Activated CD4-positive, alpha-beta T cell treated with anti-CD3 and anti-CD28 coated beads, Interleukin-2, amount 10 ng/mL, durations not matched to agents 7 days and 5 days (primary cell): ENCODE data around the gene TAF1L. TPM values are rescaled to one million over a fixed set of nuclear protein-coding genes. Genes with fewer than 3 reads are reported as not detected.
"Not testable (repeated sequence)": the region's sequence is repeated elsewhere in the genome, so short reads cannot be mapped to it uniquely, and the experiment has no call there.

Source experiments
- CTCF ChIA-PET: fragments of 350-600 bp; sonication (Branson Sonifier 250); formaldehyde crosslinking; loops from one replicate; lab custom pipeline; 2021; ENCODE audit warnings: antibody characterized with exemption; lab: Charles Lee
- POLR2A ChIA-PET: fragments of 350-600 bp; sonication (Branson Sonifier 250); formaldehyde crosslinking; loops from one replicate; lab custom pipeline; 2021; ENCODE audit warnings: antibody characterized with exemption; lab: Charles Lee
- DNase-seq: peaks from one replicate; pipeline ENCODE4 v3.0.0-alpha.2; 2020
- H3K27ac Mint-ChIP-seq: one replicate; pipeline ENCODE4 v1.8.0; 2021; ENCODE audit warnings: mild to moderate bottlenecking, moderate library complexity, mixed read lengths
- H3K27me3 Mint-ChIP-seq: one replicate; pipeline ENCODE4 v1.8.0; 2021; ENCODE audit warnings: mixed read lengths
- H3K36me3 Mint-ChIP-seq: one replicate; pipeline ENCODE4 v1.8.0; 2021; ENCODE audit warnings: low read depth, mixed read lengths
- H3K4me1 Mint-ChIP-seq: one replicate; pipeline ENCODE4 v1.8.0; 2021; ENCODE audit warnings: mixed read lengths
- H3K4me3 Mint-ChIP-seq: one replicate; pipeline ENCODE4 v1.8.0; 2021; ENCODE audit warnings: mild to moderate bottlenecking, moderate library complexity, mixed read lengths
- H3K9me3 Mint-ChIP-seq: one replicate; pipeline ENCODE4 v1.8.0; 2021; ENCODE audit warnings: mixed read lengths
- total RNA-seq, 2 experiments: library from RNA; stranded (reverse); gene quantifications; one replicate each; pipeline ENCODE4 v1.2.3, GENCODE V29; 2021

Gene TAF1L
- total RNA-seq, result not detected

GRCh38 chr9:32635362-32635761, at the start of gene TAF1L:
Gene TAF1L, minus strand, starts transcription at chr9:32635669. Its CDS starts 90 bp downstream, at chr9:32635579.
- CTCF ChIA-PET, result no interaction called here
- Mint-ChIP-seq H3K9me3 (peaks cover 4% of the 10 kb centered on the region), H3K4me3 (no peak within 1 kb of the TSS), H3K4me1 (no peaks in the 10 kb centered on the region), H3K27ac (no peak within 1 kb of the TSS), H3K36me3 (no peaks in the 10 kb centered on the region), H3K27me3 (peaks cover 14% of the 10 kb centered on the region)
- POLR2A ChIA-PET, result no interaction called here
- no peak for DNase-seq

- no peak for DNase-seq
- no peaks in the 10 kb centered on the region for H3K4me1 Mint-ChIP-seq
- H3K9me3 Mint-ChIP-seq, result peaks cover 8% of the 10 kb centered on the region
- ChIA-PET POLR2A (no interaction called here), CTCF (no interaction called here)
- H3K36me3 Mint-ChIP-seq, result no peaks in the 10 kb centered on the region
- H3K27me3 Mint-ChIP-seq, result peaks cover 3% of the 10 kb centered on the region
- H3K4me3 Mint-ChIP-seq, result no peak overlapping the region
- no peak overlapping the region for H3K27ac Mint-ChIP-seq
Observed at GRCh38 chr9:32681751-32682150, 46.3 kb upstream of the TAF1L start.

- no peak for DNase-seq
- CTCF ChIA-PET, result no interaction called here
- Mint-ChIP-seq H3K4me3 (no peak overlapping the region), H3K36me3 (no peaks in the 10 kb centered on the region), H3K4me1 (no peaks in the 10 kb centered on the region), H3K27me3 (peaks cover 1% of the 10 kb centered on the region), H3K9me3 (peaks cover 3% of the 10 kb centered on the region), H3K27ac (no peak overlapping the region)
- POLR2A ChIA-PET, result no interaction called here
Observed at GRCh38 chr9:32677931-32678330, 42.5 kb upstream of the TAF1L start.

- Mint-ChIP-seq H3K27me3 (no peaks in the 10 kb centered on the region), H3K36me3 (no peaks in the 10 kb centered on the region), H3K4me3 (no peak overlapping the region), H3K9me3 (no peaks in the 10 kb centered on the region), H3K27ac (no peak overlapping the region), H3K4me1 (no peaks in the 10 kb centered on the region)
- no peak for DNase-seq
- ChIA-PET POLR2A (no interaction called here), CTCF (interaction anchor here (0.6 kb wide), 1 partner anchor 28 kb away, joined by 3 read pairs; no protein-coding TSS in a partner anchor)
Observed at GRCh38 chr9:32672469-32672868, 37.0 kb upstream of the TAF1L start.

- no peaks in the 10 kb centered on the region for H3K9me3 Mint-ChIP-seq
- no peak overlapping the region for H3K27ac Mint-ChIP-seq
- no peaks in the 10 kb centered on the region for H3K27me3 Mint-ChIP-seq
- CTCF ChIA-PET, result no interaction called here
- no peaks in the 10 kb centered on the region for H3K36me3 Mint-ChIP-seq
- POLR2A ChIA-PET, result no interaction called here
- no peaks in the 10 kb centered on the region for H3K4me1 Mint-ChIP-seq
- DNase-seq, result no peak
- no peak overlapping the region for H3K4me3 Mint-ChIP-seq
Observed at GRCh38 chr9:32671333-32671732, 35.9 kb upstream of the TAF1L start.

- H3K9me3 Mint-ChIP-seq, result no peaks in the 10 kb centered on the region
- H3K27me3 Mint-ChIP-seq, result peaks cover 9% of the 10 kb centered on the region
- H3K4me1 Mint-ChIP-seq, result no peaks in the 10 kb centered on the region
- H3K36me3 Mint-ChIP-seq, result no peaks in the 10 kb centered on the region
- H3K27ac Mint-ChIP-seq, result no peak overlapping the region
- ChIA-PET POLR2A (no interaction called here), CTCF (no interaction called here)
- DNase-seq, result no peak
- H3K4me3 Mint-ChIP-seq, result no peak overlapping the region
Observed at GRCh38 chr9:32665101-32665500, 29.6 kb upstream of the TAF1L start.

GRCh38 chr9:32663741-32664140, 28.3 kb upstream of the TAF1L start:
- ChIA-PET POLR2A (no interaction called here), CTCF (no interaction called here)
- H3K27ac Mint-ChIP-seq, result no peak overlapping the region
- H3K27me3 Mint-ChIP-seq, result peaks cover 9% of the 10 kb centered on the region
- H3K4me1 Mint-ChIP-seq, result no peaks in the 10 kb centered on the region
- H3K4me3 Mint-ChIP-seq, result no peak overlapping the region
- DNase-seq, result no peak
- no peaks in the 10 kb centered on the region for H3K9me3 Mint-ChIP-seq
- no peaks in the 10 kb centered on the region for H3K36me3 Mint-ChIP-seq

- Mint-ChIP-seq H3K27ac (no peak overlapping the region), H3K4me1 (no peaks in the 10 kb centered on the region), H3K9me3 (peaks cover 3% of the 10 kb centered on the region), H3K27me3 (peaks cover 10% of the 10 kb centered on the region), H3K4me3 (no peak overlapping the region), H3K36me3 (no peaks in the 10 kb centered on the region)
- DNase-seq, result no peak
- ChIA-PET POLR2A (no interaction called here), CTCF (no interaction called here)
Observed at GRCh38 chr9:32647671-32648070, 12.2 kb upstream of the TAF1L start.

- DNase-seq, result no peak
- no peak overlapping the region for H3K4me3 Mint-ChIP-seq
- ChIA-PET CTCF (no interaction called here), POLR2A (no interaction called here)
- no peaks in the 10 kb centered on the region for H3K4me1 Mint-ChIP-seq
- peaks cover 3% of the 10 kb centered on the region for H3K9me3 Mint-ChIP-seq
- H3K27me3 Mint-ChIP-seq, result peaks cover 17% of the 10 kb centered on the region
- H3K36me3 Mint-ChIP-seq, result no peaks in the 10 kb centered on the region
- H3K27ac Mint-ChIP-seq, result no peak overlapping the region
Observed at GRCh38 chr9:32644698-32645097, 9.2 kb upstream of the TAF1L start.

- POLR2A ChIA-PET, CTCF ChIA-PET, H3K4me3 Mint-ChIP-seq, H3K27ac Mint-ChIP-seq, H3K36me3 Mint-ChIP-seq, H3K9me3 Mint-ChIP-seq, DNase-seq, H3K27me3 Mint-ChIP-seq, H3K4me1 Mint-ChIP-seq: not testable (repeated sequence)
Observed at GRCh38 chr9:32633151-32633550, 2.3 kb downstream of the TAF1L start.

- Mint-ChIP-seq H3K27ac (no peak overlapping the region), H3K9me3 (peaks cover 4% of the 10 kb centered on the region), H3K36me3 (no peaks in the 10 kb centered on the region), H3K27me3 (no peaks in the 10 kb centered on the region), H3K4me3 (no peak overlapping the region), H3K4me1 (no peaks in the 10 kb centered on the region)
- CTCF ChIA-PET, result no interaction called here
- POLR2A ChIA-PET, result no interaction called here
- no peak for DNase-seq
Observed at GRCh38 chr9:32631991-32632390, 3.5 kb downstream of the TAF1L start.

- Mint-ChIP-seq H3K4me1 (no peaks in the 10 kb centered on the region), H3K27ac (no peak overlapping the region), H3K36me3 (no peaks in the 10 kb centered on the region), H3K27me3 (no peaks in the 10 kb centered on the region), H3K9me3 (no peaks in the 10 kb centered on the region), H3K4me3 (no peak overlapping the region)
- CTCF ChIA-PET, result no interaction called here
- POLR2A ChIA-PET, result no interaction called here
- DNase-seq, result no peak
Observed at GRCh38 chr9:32627394-32627954, 8.0 kb downstream of the TAF1L start.

- ChIA-PET POLR2A (no interaction called here), CTCF (no interaction called here)
- H3K36me3 Mint-ChIP-seq, result no peaks in the 10 kb centered on the region
- H3K9me3 Mint-ChIP-seq, result no peaks in the 10 kb centered on the region
- no peak overlapping the region for H3K4me3 Mint-ChIP-seq
- DNase-seq, result no peak
- H3K4me1 Mint-ChIP-seq, result no peaks in the 10 kb centered on the region
- H3K27me3 Mint-ChIP-seq, result peaks cover 2% of the 10 kb centered on the region
- no peak overlapping the region for H3K27ac Mint-ChIP-seq
Observed at GRCh38 chr9:32625320-32625719, 10.1 kb downstream of the TAF1L start.

- Mint-ChIP-seq H3K4me1 (no peaks in the 10 kb centered on the region), H3K36me3 (no peaks in the 10 kb centered on the region), H3K27me3 (peaks cover 3% of the 10 kb centered on the region), H3K4me3 (no peak overlapping the region), H3K27ac (no peak overlapping the region), H3K9me3 (no peaks in the 10 kb centered on the region)
- ChIA-PET CTCF (interaction anchor here (0.7 kb wide), 1 partner anchor 12 kb away, joined by 3 read pairs; no protein-coding TSS in a partner anchor), POLR2A (interaction anchor here (0.5 kb wide), 1 partner anchor 1644 kb away, joined by 3 read pairs; no protein-coding TSS in a partner anchor)
- no peak for DNase-seq
Observed at GRCh38 chr9:32622948-32623347, 12.5 kb downstream of the TAF1L start.
